SK-MEL-5 (cell line): ENCODE results near the gene CST4. TPM values are rescaled to one million over a fixed set of nuclear protein-coding genes. Genes with fewer than 3 reads are reported as not detected.
"Not testable (repeated sequence)": the region's sequence is repeated elsewhere in the genome, so short reads cannot be mapped to it uniquely, and the experiment has no call there.

Experiments
- DNase-seq: peaks from one replicate; pipeline ENCODE4 v3.0.0-alpha.2; 2016; ENCODE audit warnings: low read depth, low spot score
- in situ Hi-C: cut with HindIII; loops from 2 replicates; pipeline ENCODE4 v1.10.0; 2016; ENCODE audit warnings: low sequenced_read_pairs, high pct_unique_total_duplicates, low pct_unique_long_range_greater_than_20kb
- polyA plus RNA-seq, 2 experiments: library from polyadenylated mRNA; depleted of rRNA; stranded (reverse); fragments of >200 nt; gene quantifications; 2 replicates each; pipeline ENCODE4 v1.2.3, GENCODE V29; 2015
- total RNA-seq: library from RNA; depleted of rRNA; stranded (reverse); fragments of >200 nt; shearing (Covaris generic); gene quantifications from 2 replicates; pipeline ENCODE4 v1.2.3, GENCODE V29; 2014; rRNA removed

The CST4 gene, protein sequence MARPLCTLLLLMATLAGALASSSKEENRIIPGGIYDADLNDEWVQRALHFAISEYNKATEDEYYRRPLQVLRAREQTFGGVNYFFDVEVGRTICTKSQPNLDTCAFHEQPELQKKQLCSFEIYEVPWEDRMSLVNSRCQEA
- total RNA-seq: not detected in 2 replicates
- not detected in 2 replicates for polyA plus RNA-seq (2015; cell fraction: cytosol; rRNA removed)
- not detected in 2 replicates for polyA plus RNA-seq (2015; cell fraction: nucleus; rRNA removed)

DNA sequence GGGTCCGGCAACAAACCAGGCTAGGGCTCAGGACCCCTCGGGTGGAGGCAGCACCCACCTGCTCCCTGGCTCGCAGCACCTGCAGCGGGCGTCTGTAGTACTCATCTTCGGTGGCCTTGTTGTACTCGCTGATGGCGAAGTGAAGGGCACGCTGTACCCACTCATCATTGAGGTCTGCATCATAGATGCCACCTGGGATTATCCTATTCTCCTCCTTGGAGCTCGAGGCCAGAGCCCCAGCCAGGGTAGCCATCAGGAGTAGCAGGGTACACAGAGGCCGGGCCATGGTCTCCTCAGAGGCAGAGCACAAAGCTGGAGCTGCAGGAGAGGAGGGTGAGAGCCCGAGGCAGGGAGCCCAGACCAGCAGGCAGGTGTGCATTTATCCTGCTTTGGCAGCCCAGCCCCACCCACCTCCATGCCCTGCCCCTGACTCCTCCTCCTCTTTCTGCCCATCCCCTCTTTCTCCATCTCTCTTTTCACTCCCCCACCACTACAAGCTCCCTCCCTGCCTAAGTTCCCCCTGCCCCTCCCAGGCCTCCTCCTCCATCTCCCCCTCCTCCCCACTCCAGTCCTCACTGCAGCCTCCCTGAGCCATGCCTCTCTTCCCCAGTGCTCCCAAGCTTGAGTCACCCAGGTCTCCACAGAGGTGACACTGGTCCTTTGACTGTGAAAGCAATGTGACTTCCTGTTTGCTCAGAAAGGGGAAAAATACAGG, at the start of gene CST4:
CST4 (minus strand) TSS at position 355 of the 715 bp plus-strand sequence; CDS start at position 286, 69 bp downstream.
- DNase-seq, in situ Hi-C loops: not testable (repeated sequence)

DNA sequence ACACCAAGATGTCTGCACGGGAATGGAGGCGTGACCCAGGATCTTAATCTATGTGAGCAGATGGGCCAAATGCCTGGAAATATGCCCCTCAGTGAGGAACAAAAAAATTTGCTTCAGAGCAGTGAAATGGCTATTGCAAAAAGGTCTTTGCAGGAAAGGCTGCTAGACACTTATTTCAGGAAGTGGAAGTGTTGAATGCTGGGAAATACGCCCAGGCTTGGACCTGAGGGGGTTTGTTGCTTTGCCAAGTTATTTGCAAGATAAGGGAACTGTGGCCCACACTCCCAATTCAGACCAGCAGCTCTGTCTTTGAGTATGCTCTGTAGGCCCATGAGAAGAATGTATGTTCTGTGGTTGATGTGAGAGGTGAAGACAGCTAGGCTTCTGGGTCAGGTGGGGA, 46.6 kb upstream of the CST4 start:
- DNase-seq, in situ Hi-C loops: not testable (repeated sequence)

DNA sequence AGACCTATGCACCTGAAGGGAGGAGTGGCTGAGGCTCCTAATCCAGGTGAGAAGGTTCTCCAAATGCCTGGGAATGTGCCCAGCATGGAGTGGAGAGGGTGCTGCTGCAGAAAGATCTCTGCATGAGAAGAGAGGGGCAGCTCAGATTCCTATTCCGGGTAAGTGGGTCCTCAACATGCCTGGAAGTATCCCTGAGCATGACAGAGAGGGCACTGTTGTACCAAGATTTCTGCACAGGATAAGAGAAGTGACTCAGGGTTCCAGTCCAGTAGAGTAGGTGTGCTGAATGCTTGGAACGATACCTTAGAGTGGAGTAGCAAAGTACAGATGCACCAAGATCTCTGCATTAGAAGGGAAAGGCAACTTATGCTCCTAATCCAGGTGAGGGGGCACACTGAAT, 46.1 kb upstream of the CST4 start:
- in situ Hi-C loops, DNase-seq: not testable (repeated sequence)

DNA sequence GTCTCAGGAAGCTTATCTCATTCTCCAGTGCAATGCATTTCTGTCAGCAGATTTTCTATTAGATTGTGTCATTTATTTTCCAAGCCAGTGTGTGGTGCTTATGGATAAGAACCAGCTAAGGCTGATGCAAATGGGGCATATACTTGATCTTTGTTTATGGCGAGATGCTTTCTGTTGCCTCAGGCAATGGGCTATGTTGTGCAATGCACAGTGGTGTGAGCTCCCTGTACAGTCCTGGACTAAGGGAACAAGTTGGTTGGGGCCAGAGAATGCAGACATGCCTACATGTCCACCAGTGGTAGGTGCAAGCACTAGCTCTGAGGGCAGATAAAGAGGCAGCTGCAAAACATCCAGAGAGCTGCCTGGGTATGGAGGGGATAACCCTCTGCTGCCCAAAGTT, 45.6 kb upstream of the CST4 start:
- in situ Hi-C loops: not testable (repeated sequence)
- peak; percentile 9 for DNase-seq

DNA sequence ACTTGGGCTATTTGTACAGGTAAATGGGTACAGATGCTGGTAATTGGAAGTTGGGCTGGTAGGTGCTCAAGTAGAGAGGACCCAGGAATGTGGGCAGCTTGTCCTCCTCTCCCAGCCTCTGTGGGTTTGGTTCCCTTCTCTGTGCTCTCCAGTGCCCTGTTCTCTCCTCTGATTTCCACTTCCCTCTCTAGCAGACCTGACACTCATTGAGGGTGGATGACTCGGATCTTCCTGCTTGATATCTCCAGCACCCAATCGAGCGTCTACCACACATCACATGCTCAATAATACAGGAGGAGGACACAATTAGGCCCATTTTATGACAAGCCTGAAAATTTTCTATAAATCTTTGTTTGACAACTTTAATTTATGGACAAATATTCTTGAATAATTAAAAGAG, 38.2 kb upstream of the CST4 start:
- in situ Hi-C loops: no loop called here

DNA sequence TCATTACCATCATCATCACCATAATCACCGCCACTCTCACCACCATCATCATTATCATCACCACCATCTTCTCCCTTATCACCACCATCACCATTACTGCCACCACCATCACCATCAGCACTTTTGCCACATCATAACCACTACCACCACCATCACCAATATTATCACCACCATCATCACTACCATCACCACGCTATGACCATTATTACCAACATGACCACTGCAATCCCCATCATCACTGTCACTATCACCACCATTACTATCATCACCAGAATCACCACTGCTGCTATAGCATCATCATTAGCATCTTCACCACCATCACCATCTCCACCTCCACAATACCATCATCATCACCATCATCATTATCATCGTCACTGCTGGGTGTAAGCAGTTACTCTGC, 36.3 kb upstream of the CST4 start:
- in situ Hi-C loops: no loop called here
- no peak for DNase-seq

More for the DNA sequence above, 38.2 kb upstream of the CST4 start:
- DNase-seq: no peak

DNA sequence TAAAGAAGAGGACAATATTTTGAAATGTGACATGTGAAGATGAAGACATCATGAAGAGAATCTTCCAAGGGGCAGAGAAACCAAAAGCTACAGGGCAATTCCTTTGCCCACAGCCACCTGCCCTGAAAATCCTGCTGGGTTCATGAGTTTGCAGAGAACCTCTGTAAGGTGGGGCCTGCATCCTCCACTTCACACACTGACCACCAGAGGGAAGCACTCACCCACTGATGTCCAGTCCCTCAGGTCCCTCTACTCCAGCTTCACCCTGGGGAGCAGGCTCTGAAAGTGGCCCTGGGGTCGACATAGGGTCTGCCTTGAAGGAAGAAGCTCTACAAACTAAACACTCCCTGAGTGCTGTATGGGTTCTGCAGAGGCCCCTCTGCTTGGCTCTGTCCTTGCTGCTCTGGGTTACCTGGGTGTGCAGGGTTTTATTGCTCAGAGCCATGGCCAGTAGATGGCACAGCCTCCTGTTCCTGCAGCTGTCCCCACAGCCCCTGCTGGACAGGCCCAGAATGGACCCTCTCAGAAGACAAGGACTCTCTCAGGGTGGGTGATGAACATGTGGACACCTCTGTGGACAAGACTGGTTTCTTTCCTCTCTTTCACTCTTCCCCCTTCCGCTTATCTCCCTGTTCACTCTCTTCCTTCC, 34.9 kb upstream of the CST4 start:
- in situ Hi-C loops: not testable (repeated sequence)
- peak; percentile 56 for DNase-seq

DNA sequence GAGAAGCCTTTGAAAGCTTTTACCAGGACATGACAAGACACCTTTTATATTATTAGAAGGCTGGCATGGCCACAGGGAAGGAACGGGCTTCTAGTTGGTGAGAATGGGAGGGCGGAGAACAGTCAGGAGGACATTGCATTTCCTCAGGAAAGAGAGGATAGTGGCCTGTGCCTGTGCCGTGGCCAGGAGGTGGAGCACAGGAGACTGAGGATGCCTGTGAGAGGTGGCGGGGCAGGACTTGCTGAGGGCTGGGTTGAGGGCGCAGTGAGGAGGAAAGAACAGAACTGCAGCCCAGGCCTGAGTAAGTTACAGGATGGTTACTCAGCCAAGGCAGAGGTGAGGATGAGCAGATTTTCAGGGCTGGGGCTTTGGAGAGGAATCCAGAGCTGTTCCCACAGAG, 34.0 kb upstream of the CST4 start:
- DNase-seq, in situ Hi-C loops: not testable (repeated sequence)

DNA sequence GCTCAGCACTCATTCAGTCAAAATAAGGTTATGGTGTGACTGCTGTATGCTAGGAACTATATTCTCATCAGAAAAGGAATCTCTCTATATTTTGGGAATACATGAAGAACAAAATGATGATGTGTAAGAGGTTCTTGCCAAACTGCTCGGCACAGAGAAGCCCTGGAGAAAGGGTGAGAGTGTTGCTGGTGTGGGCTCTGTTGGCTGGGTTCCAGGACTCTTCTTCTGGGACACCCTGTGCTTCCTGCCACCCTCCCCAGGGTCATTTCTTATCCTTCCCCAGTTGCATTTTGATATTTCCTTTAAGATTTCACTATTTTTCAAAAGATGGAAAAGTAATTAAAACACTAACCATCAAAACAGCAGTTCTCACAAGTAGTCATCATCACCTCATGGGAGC, 33.1 kb upstream of the CST4 start:
- no peak for DNase-seq
- in situ Hi-C loops: no loop called here

DNA sequence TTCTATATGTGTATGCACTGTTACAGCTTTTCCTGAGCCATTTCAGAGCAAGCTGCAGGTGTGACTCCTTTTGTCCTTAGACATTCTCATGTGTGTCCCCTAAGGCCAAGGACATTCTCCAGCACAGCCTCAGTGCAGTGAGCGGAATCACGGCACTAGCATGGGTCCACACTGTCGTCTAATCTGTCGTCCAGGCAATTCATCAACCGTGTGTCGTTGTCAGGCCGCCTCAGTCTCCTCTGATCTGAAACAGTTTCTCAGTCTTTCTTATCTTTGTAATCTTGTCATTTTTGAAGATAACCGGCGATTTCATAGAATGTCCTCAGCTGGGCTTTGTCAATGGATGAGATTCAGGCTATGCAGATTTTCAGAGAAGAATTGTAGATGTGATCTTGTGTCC, 30.5 kb upstream of the CST4 start:
- DNase-seq, in situ Hi-C loops: not testable (repeated sequence)

DNA sequence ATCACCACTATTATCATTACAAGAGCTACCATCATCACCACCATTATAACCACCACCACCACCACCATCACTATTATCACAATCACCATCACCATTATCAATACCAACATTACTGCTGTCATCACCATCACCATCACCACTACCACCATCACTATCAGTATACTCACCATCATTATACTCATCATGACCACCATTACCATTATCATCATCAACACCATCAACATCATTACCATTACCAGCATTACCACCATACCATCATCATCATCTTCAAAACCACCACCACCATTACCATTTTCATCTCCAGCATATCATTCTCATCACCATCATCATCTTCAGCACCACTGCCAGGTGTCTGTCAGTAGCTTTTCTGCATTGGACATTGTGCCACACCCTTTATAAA, 22.9 kb upstream of the CST4 start:
- in situ Hi-C loops, DNase-seq: not testable (repeated sequence)

DNA sequence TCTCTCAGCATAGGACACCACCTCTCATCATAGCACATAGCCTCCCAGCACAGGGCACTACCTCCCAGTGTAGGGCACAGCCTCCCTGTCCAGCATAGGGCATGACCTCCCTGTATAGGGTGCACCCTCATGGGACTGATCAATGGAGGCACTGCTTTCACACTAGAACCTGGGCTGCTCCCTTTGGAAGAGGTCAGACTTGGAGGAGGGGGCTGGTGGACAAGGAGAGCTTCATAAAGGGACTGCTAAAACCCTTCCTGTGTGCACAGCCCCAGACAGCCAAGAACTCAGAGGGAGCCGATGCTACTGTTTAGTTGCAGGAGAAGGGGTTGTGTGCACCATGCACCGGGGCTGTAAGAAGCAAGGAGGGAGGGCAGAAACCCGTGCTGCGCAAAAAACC, 21.9 kb upstream of the CST4 start:
- DNase-seq: no peak
- in situ Hi-C loops: no loop called here

DNA sequence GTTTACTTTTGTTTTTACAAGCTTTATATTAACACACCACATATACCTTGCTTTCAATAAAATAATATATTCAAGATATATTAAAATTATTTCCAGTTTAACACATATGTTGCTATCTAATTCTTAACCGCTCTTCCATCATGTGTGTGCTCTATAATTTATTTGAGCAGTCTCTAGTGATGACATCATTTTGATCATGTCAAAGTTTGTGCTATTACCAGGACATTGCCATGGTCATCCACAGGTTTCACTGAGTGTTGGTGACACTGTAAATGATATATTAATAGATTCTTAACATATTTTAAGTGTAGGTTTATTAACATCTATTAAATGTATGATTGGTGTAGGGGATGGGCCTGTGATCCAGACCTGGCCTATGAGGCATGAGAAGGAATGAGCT, 17.1 kb upstream of the CST4 start:
- no peak for DNase-seq
- in situ Hi-C loops: no loop called here

DNA sequence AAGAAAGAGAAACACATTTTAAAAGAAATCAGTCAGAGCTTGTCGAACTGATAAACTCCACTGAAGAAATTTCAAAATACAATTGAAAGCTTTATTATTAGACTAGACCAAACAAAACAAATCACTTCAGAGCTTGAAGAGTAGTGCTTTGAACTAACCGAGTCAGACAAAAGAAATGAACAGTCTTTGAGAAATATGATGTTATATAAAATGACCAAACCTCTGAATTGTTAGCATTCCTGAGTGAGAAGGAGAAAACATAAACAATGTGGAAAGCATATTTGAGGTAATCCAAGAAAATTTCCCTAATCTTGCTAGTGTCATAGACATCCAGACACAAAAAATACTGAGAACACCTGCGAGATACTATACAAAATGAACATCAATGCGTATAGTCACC, 13.2 kb upstream of the CST4 start:
- DNase-seq: no peak
- in situ Hi-C loops: no loop called here

DNA sequence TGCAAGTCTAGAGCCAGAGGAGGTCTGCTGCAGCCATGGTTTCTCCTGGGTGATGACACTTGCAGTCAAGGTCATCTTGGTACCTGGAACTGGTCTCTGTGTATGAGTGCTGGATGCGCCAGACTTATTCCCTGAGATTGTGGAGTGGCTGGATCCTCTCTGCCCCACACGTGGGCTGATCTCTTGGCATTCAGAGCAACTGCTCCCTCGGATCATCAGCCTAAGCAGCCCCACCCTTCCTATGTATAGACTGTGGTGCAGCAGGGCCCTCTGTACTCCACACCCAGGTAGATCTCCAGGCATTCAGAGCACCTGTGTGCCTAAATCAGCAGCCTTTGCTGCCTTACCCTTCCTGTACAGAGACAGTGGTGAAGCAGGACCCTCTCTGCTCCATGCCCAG, 12.1 kb upstream of the CST4 start:
- in situ Hi-C loops: no loop called here
- DNase-seq: no peak

DNA sequence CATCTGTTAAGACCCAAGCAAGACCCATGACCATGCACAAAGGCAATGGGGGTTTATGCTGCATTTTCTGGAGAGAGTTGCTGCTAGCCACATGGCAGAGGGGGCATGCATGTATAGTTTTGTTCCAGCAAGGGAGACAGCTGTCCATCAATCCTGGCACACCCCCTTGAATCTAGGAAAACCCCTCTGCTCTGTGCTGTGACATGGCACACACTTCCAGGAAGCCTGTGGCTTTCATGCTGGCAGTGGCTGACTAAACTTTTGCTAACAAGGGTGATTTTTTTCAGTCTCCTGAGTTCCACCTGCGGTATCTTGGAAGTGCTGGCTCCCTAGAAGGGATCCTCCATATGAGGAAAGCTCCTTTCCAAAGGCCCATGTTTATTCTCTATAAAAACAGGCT, 9.1 kb upstream of the CST4 start:
- no peak for DNase-seq
- in situ Hi-C loops: no loop called here

DNA sequence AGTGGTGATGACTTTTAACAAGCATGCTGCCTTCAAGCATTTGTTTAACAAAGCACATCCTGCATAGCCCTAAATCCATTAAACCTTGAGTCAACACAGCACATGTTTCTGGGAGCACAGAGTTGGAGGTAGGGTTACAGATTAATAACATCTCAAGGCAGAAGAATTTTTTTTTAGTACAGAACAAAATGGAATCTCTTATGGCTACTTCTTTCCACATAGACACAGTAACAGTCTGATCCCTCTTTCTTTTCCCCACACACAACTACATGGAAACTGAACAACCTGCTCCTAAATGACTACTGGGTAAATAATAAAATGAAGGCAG, 6.2 kb upstream of the CST4 start:
- in situ Hi-C loops, DNase-seq: not testable (repeated sequence)

DNA sequence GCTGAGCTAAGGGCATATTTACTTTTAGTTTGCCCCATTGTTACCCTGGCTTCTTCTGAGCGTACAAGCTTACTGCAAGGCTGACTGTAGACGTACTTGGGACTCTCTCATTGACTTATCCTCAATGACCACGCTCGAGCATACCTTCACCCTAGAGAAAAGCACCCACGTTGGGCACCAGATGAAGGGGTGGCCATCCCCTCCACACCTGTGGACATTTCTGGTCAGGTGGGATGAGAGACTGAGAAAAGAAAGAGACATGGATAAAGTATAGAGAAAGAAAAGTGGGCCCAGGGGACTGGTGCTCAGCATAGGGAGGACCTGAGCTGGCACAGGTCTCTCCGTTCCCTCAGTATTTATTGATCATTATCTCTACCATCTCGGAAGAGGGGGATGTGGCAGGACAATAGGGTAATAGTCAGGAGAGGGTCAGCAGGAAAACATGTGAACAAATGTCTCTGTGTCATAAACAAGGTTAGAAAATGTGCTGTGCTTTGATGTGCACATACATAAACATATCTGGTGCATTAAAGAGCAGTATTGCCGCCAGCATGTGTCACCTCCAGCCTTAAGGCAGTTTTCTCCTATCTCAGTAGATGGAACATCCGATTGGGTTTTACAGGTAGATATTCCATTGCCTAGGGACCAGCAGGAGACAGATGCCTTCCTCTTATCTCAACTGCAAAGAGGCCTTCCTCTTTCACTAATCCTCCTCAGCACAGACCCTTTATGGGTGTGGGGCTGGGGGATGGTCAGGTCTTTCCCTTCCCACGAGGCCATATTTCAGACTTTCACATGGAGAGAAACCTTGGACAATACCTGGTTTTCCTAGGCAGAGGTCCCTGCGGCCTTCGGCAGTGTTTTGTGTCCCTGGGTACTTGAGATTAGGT, 5.6 kb upstream of the CST4 start:
- in situ Hi-C loops, DNase-seq: not testable (repeated sequence)
